ENCODE results near the gene PRTN3.
"Not testable (repeated sequence)": the region's sequence is repeated elsewhere in the genome, so short reads cannot be mapped to it uniquely, and the experiment has no call there.

The PRTN3 gene

DNA sequence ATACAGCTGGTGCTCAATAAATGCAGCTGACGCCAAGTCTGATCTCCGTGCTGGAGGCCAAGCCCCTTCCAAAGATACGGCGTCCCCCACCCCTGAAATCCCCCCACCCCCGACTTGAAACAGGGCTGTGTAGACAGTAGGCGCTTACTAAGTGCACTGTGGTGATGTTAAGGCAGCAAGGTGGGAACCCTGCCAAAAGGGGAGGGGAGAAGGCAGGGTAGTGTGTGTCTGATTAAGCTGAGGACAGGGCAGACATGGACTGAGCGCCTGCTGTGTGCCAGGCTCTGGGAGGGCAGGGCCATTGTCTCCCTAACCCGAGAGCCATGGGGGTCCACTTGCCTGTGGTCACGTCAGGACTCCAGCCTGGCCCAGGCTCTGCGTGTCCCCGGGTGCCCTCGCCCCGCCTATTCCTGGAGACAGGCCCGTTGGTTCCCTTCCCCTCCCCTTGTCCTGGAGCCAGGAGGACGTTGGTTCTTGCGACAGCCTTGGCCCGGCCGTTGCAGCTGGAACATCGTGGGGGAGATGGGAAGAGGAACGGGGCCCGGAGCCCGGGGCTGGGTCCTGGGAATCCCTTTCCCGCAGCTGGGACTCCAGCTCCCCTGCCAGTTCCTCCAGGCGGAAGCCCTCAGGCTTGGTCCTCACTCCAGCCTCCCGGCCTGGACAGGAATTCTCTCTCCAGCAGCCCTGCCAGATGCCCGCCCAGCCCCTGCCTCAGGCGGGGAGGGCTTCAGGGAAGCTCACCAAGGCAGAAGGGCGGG lies 9.6 kb downstream of the PRTN3 start:
- no peak overlapping the region for H3K4me3 Mint-ChIP-seq
- no peak for DNase-seq

DNA sequence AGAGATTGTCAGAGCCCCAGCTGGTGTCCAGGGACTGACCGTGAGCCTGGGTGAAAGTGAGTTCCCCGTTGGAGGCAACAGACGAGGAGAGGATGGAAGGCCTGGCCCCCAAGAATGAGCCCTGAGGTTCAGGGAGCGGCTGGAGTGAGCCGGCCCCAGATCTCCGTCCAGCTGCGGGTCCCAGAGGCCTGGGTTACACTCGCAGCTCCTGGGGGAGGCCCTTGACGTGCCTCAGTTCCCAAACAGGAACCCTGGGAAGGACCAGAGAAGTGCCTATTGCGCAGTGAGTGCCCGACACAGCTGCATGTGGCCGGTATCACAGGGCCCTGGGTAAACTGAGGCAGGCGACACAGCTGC lies 10.2 kb downstream of the PRTN3 start:
- no peak overlapping the region for H3K4me3 Mint-ChIP-seq
- H3K9me3 Mint-ChIP-seq, result no peaks in the 10 kb centered on the region
- H3K27me3 Mint-ChIP-seq, result peaks cover 25 to 47% of the 10 kb centered on the region in 2 donors
- ATAC-seq (replicated peaks), result no peak
- H3K4me1 Mint-ChIP-seq (ENCODE audit: low read depth in 2 of 2), result peaks cover 2 to 4% of the 10 kb centered on the region in 2 donors
- DNase-seq, result no peak
- H3K36me3 Mint-ChIP-seq (ENCODE audit: insufficient read depth), result peaks cover 3% of the 10 kb centered on the region
- H3K27ac Mint-ChIP-seq, result no peak overlapping the region

More for the DNA sequence above, 9.6 kb downstream of the PRTN3 start:
- Mint-ChIP-seq H3K36me3 (ENCODE audit: insufficient read depth) (peaks cover 3% of the 10 kb centered on the region), H3K9me3 (no peaks in the 10 kb centered on the region), H3K27ac (no peak overlapping the region), H3K4me1 (ENCODE audit: low read depth in 2 of 2) (peaks cover 2 to 4% of the 10 kb centered on the region in 2 donors), H3K27me3 (peaks cover 30 to 53% of the 10 kb centered on the region in 2 donors)
- no peak for ATAC-seq (replicated peaks)

DNA sequence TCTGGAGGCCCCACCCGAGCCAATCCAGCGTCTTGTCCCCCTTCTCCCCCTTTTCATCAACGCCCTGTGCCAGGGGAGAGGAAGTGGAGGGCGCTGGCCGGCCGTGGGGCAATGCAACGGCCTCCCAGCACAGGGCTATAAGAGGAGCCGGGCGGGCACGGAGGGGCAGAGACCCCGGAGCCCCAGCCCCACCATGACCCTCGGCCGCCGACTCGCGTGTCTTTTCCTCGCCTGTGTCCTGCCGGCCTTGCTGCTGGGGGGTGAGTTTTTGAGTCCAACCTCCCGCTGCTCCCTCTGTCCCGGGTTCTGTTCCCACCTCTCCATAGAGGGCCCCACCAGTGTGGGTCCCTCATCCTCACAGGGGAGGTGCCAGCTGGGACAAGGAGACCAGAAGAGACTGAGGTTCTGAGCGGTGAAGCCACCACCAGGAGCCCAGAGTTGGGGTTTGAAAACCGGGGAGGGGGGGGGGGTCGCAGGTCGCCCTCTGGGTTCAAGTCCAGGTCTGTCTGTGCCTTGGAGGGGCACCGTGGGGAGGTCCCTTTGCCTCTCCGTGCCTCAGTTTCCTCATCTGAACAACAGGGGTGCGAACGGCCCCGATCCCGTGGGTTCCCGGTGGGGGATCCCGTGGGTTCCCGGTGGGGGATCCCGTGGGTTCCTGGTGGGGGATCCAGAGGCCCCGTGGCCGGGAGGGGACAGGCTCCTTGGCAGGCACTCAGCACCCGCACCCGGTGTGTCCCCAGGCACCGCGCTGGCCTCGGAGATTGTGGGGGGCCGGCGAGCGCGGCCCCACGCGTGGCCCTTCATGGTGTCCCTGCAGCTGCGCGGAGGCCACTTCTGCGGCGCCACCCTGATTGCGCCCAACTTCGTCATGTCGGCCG lies 11.6 kb downstream of the PRTN3 start, which contains the start of gene ELANE:
TSS of gene ELANE (plus strand) at position 168 of the 878 bp plus-strand sequence. CDS start at position 194, 26 bp downstream.
- Mint-ChIP-seq H3K4me3 (no peak within 1 kb of the TSS), H3K27ac (no peak within 1 kb of the TSS), H3K27me3 (peaks cover 15 to 37% of the 10 kb centered on the region in 2 donors), H3K36me3 (ENCODE audit: insufficient read depth) (no peaks in the 10 kb centered on the region), H3K9me3 (no peaks in the 10 kb centered on the region), H3K4me1 (ENCODE audit: low read depth in 2 of 2) (peaks cover 1 to 3% of the 10 kb centered on the region in 2 donors)
- DNase-seq, result no peak
- no peak for ATAC-seq (replicated peaks)

DNA sequence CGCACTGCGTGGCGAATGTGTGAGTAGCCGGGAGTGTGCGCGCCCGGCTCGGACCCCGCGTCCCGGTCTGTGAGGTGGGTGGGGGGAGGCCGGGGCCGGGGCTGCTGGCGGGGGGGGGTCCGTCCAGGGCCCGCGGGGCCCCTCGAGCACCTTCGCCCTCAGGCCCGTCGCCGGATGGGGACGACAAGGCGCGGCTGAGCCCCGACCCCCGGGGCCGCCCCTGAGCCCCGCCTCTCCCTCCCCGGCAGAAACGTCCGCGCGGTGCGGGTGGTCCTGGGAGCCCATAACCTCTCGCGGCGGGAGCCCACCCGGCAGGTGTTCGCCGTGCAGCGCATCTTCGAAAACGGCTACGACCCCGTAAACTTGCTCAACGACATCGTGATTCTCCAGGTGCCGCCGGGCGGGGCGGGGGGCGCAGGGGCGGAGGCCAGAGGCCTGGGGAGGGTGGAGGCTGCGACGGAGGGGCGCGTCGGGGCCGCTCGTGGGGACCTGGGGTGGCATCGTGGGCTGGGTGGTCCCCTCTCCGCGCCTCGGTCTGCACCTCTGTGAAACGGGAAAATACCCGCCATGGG lies 12.3 kb downstream of the PRTN3 start:
- Mint-ChIP-seq H3K36me3 (ENCODE audit: insufficient read depth) (no peaks in the 10 kb centered on the region), H3K27ac (no peak overlapping the region), H3K27me3 (peaks cover 9 to 37% of the 10 kb centered on the region in 2 donors), H3K4me3 (no peak overlapping the region), H3K9me3 (no peaks in the 10 kb centered on the region), H3K4me1 (ENCODE audit: low read depth in 2 of 2) (peaks cover 2 to 3% of the 10 kb centered on the region in 2 donors)
- DNase-seq (no peak), ATAC-seq (replicated peaks) (no peak)

DNA sequence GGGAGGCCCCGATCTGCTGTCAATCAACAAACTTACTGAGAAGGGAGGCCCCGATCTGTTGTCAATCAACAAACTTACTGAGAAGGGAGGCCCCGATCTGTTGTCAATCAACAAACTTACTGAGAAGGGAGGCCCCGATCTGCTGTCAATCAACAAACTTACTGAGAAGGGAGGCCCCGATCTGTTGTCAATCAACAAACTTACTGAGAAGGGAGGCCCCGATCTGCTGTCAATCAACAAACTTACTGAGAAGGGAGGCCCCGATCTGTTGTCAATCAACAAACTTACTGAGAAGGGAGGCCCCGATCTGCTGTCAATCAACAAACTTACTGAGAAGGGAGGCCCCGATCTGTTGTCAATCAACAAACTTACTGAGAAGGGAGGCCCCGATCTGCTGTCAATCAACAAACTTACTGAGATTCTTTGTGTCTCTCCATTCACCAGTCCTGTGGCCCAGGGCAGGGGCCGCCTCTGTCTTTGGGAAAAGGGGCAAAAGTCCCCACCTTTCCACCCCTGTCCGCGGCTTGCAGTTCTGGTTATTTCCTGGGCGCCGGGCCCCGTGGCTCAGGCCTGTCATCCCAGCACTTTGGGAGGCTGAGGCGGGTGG lies 12.9 kb downstream of the PRTN3 start:
- not testable (repeated sequence) for H3K4me3 Mint-ChIP-seq

DNA sequence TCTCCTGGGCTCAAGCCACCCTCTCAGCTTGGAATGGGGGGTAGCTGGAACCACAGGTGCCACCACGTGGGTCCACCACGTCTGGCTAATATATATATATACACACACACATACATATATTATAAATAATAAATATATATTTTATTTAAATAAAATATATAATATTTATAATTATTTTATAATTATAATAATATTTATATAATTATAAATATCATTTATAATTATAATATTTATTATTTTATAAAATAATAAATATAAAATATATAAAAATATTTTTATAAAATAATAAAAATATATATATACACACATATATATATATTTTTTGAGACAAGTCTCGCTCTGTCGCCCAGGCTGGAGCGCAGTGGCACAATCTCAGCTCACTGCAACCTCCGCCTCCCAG lies 13.8 kb downstream of the PRTN3 start:
- Mint-ChIP-seq H3K9me3 (no peaks in the 10 kb centered on the region), H3K27ac (no peak overlapping the region), H3K4me1 (ENCODE audit: low read depth in 2 of 2) (peaks cover 2 to 3% of the 10 kb centered on the region in 2 donors), H3K4me3 (no peak overlapping the region), H3K36me3 (ENCODE audit: insufficient read depth) (no peaks in the 10 kb centered on the region), H3K27me3 (peaks cover 0 to 25% of the 10 kb centered on the region in 2 donors)
- ATAC-seq (replicated peaks) (no peak), DNase-seq (no peak)

More for the DNA sequence above, 12.9 kb downstream of the PRTN3 start:
- not testable (repeated sequence) for H3K4me1 Mint-ChIP-seq (ENCODE audit: low read depth in 2 of 2); DNase-seq; H3K36me3 Mint-ChIP-seq (ENCODE audit: insufficient read depth); H3K9me3 Mint-ChIP-seq; H3K27ac Mint-ChIP-seq; ATAC-seq (replicated peaks)
- H3K27me3 Mint-ChIP-seq, result peaks cover 3 to 34% of the 10 kb centered on the region in 2 donors

DNA sequence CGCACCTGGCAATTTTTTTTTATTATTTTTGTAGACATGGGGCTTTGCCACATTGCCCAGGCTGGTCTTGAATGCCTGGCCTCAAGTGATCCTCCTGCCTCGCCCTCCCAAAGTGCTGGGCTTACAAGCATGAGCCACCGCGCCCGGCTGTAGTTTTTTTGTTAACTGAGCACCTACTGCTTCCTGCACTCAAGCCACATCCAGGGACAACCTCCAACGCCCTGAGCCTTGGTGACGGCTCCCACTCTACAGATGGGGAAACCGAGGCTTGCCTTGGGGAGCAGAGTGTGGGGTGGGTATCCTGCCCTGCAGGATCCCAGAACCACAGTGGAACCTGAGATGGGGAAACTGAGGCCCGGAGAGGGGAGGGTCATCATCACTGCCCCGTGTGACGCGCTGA lies 14.3 kb downstream of the PRTN3 start:
- Mint-ChIP-seq H3K9me3 (no peaks in the 10 kb centered on the region), H3K27ac (no peak overlapping the region), H3K4me3 (no peak overlapping the region), H3K36me3 (ENCODE audit: insufficient read depth) (no peaks in the 10 kb centered on the region), H3K27me3 (peaks cover 0 to 20% of the 10 kb centered on the region in 2 donors), H3K4me1 (ENCODE audit: low read depth in 2 of 2) (peaks cover 2 to 3% of the 10 kb centered on the region in 2 donors)
- DNase-seq, result no peak
- no peak for ATAC-seq (replicated peaks)

DNA sequence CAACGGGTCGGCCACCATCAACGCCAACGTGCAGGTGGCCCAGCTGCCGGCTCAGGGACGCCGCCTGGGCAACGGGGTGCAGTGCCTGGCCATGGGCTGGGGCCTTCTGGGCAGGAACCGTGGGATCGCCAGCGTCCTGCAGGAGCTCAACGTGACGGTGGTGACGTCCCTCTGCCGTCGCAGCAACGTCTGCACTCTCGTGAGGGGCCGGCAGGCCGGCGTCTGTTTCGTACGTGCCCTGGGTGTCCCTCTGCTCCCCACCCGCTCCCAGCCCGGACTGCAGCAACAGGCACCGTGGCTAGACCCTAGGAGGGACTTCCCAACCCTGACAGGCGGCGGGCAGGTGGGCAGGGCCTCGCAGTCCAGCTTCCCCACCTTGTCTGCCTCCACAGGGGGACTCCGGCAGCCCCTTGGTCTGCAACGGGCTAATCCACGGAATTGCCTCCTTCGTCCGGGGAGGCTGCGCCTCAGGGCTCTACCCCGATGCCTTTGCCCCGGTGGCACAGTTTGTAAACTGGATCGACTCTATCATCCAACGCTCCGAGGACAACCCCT lies 14.8 kb downstream of the PRTN3 start:
- peaks cover 2 to 3% of the 10 kb centered on the region in 2 donors for H3K4me1 Mint-ChIP-seq (ENCODE audit: low read depth in 2 of 2)
- peaks cover 0 to 20% of the 10 kb centered on the region in 2 donors for H3K27me3 Mint-ChIP-seq
- DNase-seq, result no peak
- no peaks in the 10 kb centered on the region for H3K9me3 Mint-ChIP-seq
- no peak for ATAC-seq (replicated peaks)
- H3K36me3 Mint-ChIP-seq (ENCODE audit: insufficient read depth), result no peaks in the 10 kb centered on the region
- H3K4me3 Mint-ChIP-seq, result no peak overlapping the region
- H3K27ac Mint-ChIP-seq, result no peak overlapping the region

DNA sequence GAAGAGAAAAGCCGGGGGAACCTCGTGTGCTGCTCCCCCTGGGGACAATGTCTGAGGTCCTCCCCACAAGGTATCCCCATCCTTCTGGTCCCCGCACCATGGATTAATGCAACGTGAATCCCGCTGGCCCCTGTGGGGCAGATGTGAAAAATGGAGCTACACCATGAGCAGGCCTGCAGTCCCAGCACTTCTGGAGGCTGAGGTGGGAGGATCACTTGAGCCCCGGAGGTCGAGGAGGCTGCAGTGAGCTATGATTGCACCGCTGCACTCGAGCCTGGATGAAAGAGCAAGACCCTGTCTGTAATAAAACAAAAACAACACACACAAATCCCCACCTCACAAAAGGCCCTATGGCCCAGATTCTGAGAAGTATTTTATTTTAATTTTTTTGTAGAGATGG lies 17.5 kb downstream of the PRTN3 start:
- Mint-ChIP-seq H3K27me3 (peaks cover 0 to 12% of the 10 kb centered on the region in 2 donors), H3K27ac (no peak overlapping the region), H3K36me3 (ENCODE audit: insufficient read depth) (peaks cover 2% of the 10 kb centered on the region), H3K4me1 (ENCODE audit: low read depth in 2 of 2) (peaks cover 9 to 12% of the 10 kb centered on the region in 2 donors), H3K9me3 (no peaks in the 10 kb centered on the region), H3K4me3 (no peak overlapping the region)
- ATAC-seq (replicated peaks) (no peak), DNase-seq (no peak)

DNA sequence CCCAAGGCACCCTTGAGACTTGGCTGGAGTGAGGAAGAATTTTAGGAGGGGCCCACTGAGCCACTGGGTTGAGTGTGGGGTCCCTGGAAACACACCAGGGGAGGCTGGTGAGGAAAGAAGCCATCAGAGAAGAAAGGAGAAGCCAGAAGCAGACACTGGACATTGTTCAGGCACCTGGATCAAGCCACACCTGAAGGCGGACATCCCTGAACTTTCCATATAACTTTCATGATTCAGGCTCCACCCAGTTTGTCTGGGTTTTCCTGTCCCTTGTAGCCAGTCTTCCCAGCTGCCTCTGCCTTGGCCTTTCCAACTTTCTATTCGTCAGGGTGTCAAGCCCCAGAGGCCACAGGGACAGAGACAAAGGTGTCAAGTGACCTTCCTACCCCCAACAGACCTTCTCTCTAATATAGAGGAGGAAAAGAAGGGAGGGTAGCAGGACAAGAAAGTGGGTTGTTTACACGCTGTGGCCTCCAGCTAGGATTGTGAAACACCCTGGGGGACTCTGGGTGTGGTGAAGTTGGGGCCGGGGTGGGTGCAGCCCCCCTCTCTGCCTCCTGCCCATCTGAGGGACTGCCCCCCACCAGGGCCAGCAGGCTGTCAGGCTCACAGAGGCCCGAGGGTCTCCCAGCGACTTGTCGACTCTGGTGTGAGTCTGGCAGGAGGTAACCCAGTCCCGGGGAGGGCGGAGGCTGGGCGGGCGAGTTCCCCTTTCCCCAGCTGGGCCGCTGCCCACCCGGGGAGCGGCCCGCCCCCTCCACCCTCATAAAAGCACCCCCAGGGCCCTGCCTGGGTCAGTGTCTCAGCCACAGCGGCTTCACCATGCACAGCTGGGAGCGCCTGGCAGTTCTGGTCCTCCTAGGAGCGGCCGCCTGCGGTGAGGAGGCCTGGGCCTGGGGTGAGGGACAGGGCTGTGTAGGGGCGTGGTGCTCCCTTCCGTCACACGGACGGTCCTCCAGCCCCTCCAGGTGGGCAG lies 18.4 kb downstream of the PRTN3 start, which contains the start of gene CFD:
TSS of gene CFD (plus strand) at position 797 of the 976 bp plus-strand sequence. CDS start at position 823, 26 bp downstream.
- Mint-ChIP-seq H3K27ac (no peak within 1 kb of the TSS), H3K9me3 (no peaks in the 10 kb centered on the region), H3K36me3 (ENCODE audit: insufficient read depth) (peaks cover 7% of the 10 kb centered on the region), H3K4me3 (peak within 1 kb of the TSS; percentile 44 to 45), H3K4me1 (ENCODE audit: low read depth in 2 of 2) (peaks cover 9 to 19% of the 10 kb centered on the region in 2 donors), H3K27me3 (peaks cover 0 to 12% of the 10 kb centered on the region in 2 donors)
- no peak for DNase-seq
- no peak for ATAC-seq (replicated peaks)

DNA sequence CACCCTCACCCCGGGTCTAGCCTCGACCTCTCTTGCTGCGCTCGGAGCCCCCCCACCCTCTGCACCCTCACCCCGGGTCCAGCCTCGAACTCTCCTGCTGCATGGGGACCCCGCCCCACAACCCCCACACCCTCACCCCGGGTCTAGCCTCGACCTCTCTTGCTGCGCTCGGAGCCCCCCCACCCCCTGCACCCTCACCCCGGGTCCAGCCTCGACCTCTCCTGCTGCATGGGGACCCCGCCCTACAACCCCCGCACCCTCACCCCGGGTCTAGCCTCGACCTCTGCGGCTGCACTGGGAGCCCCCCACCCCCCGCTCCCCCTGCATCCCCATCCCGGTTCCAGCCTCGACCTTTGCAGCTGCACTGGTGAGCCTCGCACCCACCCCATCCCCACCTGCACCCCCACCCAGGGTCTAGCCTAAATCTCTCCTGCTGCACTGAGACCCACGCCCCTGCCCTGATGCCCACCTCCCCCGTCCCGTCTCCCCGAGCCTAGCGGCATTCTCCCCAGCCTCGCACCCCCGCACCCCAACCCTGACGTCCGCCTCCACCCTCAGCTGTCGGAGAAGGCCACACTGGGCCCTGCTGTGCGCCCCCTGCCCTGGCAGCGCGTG lies 20.4 kb downstream of the PRTN3 start:
- peaks cover 9 to 19% of the 10 kb centered on the region in 2 donors for H3K4me1 Mint-ChIP-seq (ENCODE audit: low read depth in 2 of 2)
- H3K36me3 Mint-ChIP-seq (ENCODE audit: insufficient read depth), result peaks cover 7% of the 10 kb centered on the region
- ATAC-seq (replicated peaks) (no peak), DNase-seq (no peak)
- no peaks in the 10 kb centered on the region for H3K9me3 Mint-ChIP-seq
- peaks cover 0 to 12% of the 10 kb centered on the region in 2 donors for H3K27me3 Mint-ChIP-seq
- H3K4me3 Mint-ChIP-seq, result peak overlapping the region; percentile 73 to 79
- no peak overlapping the region for H3K27ac Mint-ChIP-seq

Measured in effector memory CD8-positive, alpha-beta T cell (primary cell).